Measurements from ENCODE around the gene HRH4.

HRH4 gene

DNA sequence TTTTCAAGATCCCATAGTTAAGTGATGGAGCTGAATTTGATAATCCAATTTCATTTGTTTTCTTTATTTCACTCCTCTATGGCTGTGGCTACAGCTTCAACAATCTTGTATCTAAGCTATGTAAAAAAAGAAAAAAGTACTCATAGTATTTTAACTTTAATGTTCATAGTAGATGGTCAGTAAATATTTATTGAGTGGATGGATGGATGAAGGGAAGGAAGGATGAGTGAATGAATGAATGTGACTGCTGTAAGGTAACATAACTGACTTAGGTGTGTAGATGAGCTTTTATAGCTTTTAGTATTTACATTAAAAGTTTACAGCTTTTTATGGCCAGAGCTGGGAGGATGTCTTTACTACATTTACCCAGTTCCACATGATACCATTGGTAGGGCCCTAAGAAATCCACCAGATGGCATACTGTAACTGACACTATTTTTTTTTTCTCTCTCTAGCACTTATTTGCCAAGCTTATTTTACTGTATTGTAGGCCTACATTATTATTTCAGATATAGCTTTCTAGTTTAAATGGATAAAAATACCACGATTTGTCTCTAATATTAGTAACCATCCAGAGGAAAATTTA is 13.4 kb upstream of the HRH4 start:
- intact Hi-C loops (cut with DNase I; ENCODE audit: low total_unique reads) = no loop called here
- H3K36me3 ChIP-seq = peaks cover 55 to 77% (median 61%) of the 10 kb centered on the region in 3 donors
- TF ChIP-seq, protein P1, sequence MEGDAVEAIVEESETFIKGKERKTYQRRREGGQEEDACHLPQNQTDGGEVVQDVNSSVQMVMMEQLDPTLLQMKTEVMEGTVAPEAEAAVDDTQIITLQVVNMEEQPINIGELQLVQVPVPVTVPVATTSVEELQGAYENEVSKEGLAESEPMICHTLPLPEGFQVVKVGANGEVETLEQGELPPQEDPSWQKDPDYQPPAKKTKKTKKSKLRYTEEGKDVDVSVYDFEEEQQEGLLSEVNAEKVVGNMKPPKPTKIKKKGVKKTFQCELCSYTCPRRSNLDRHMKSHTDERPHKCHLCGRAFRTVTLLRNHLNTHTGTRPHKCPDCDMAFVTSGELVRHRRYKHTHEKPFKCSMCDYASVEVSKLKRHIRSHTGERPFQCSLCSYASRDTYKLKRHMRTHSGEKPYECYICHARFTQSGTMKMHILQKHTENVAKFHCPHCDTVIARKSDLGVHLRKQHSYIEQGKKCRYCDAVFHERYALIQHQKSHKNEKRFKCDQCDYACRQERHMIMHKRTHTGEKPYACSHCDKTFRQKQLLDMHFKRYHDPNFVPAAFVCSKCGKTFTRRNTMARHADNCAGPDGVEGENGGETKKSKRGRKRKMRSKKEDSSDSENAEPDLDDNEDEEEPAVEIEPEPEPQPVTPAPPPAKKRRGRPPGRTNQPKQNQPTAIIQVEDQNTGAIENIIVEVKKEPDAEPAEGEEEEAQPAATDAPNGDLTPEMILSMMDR (IDR thresholded peaks at IDR 0.05) = no peak
- no peak for DNase-seq
- no peak overlapping the region for H3K4me3 ChIP-seq
- no peaks in the 10 kb centered on the region for H3K4me1 ChIP-seq
- no peak overlapping the region for H3K27ac ChIP-seq
- no peaks in the 10 kb centered on the region for H3K9me3 ChIP-seq
- no peaks in the 10 kb centered on the region for H3K27me3 ChIP-seq

DNA sequence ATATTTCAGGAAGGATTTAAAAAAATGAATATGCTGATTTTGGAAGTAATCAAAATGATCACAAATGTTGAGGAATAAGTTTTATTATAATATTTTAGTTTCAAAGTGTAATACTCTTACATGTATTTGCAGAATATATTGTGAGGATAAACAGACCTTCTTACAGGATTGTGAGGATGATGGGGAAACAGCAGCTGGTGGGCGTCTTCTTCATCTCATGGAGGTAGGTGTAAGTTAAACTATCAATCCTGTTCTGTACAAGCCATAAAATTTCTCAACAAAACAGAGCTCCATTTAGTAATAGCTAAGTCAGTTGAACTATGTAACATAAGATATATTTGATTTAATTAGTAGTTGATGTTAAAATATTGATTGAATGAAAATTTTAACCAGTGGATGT is 12.5 kb upstream of the HRH4 start:
- Histone ChIP-seq H3K36me3 (peaks cover 49 to 69% (median 61%) of the 10 kb centered on the region in 3 donors), H3K9me3 (no peaks in the 10 kb centered on the region), H3K27me3 (no peaks in the 10 kb centered on the region), H3K27ac (no peak overlapping the region), H3K4me3 (no peak overlapping the region), H3K4me1 (no peaks in the 10 kb centered on the region)
- intact Hi-C loops (cut with DNase I; ENCODE audit: low total_unique reads) = no loop called here
- TF ChIP-seq, protein P1 (IDR thresholded peaks at IDR 0.05) = no peak
- DNase-seq = no peak

DNA sequence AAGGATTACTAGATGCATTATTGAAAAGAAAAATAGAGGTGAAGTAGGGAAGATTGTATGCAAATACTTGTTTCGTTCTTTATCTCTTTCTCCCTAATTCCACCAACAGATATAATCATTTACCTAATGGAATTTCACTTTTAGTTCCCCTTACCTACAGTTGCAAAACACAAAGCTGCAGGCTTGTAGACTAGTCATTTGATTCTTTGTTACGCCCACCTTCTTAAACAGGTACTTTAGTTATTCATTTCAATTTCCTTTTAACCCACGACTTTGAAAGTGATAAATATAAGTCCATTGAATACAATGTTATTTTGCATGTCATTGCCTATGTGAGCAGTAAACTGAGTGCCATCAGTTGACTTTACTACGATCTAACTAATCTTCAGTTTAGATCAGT is 3.9 kb upstream of the HRH4 start:
- no peaks in the 10 kb centered on the region for H3K27me3 ChIP-seq
- TF ChIP-seq, protein P1 (IDR thresholded peaks at IDR 0.05) = no peak
- no peak overlapping the region for H3K27ac ChIP-seq
- no peaks in the 10 kb centered on the region for H3K9me3 ChIP-seq
- H3K4me1 ChIP-seq = no peaks in the 10 kb centered on the region
- no peak overlapping the region for H3K4me3 ChIP-seq
- DNase-seq = no peak
- intact Hi-C loops (cut with DNase I; ENCODE audit: low total_unique reads) = no loop called here
- H3K36me3 ChIP-seq = peaks cover 3 to 5% (median 4%) of the 10 kb centered on the region in 3 donors

DNA sequence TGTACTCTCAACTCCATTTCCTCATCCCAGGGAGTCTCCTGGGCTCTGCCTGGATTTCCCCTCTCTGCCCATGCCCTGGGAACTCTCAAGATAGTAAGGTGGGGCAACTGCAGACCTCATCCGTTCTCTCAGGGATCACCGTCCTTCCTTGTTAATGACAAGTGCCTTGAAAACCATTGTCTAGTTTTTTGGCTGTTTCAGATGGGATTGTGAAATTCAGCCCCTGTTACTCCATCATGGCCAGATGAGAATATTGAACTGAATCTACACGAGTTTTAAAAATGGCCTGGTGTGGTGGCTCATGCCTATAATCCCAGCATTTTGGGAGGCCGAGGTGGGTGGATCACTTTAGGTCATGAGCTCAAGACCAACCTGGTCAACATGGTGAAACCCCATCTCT is 665 bp upstream of the HRH4 start:
- no peak overlapping the region for H3K4me3 ChIP-seq
- no peaks in the 10 kb centered on the region for H3K27me3 ChIP-seq
- TF ChIP-seq, protein P1 (IDR thresholded peaks at IDR 0.05) = no peak
- no peaks in the 10 kb centered on the region for H3K9me3 ChIP-seq
- H3K27ac ChIP-seq = no peak overlapping the region
- H3K4me1 ChIP-seq = no peaks in the 10 kb centered on the region
- intact Hi-C loops (cut with DNase I; ENCODE audit: low total_unique reads) = no loop called here
- DNase-seq = no peak
- H3K36me3 ChIP-seq = no peaks in the 10 kb centered on the region

DNA sequence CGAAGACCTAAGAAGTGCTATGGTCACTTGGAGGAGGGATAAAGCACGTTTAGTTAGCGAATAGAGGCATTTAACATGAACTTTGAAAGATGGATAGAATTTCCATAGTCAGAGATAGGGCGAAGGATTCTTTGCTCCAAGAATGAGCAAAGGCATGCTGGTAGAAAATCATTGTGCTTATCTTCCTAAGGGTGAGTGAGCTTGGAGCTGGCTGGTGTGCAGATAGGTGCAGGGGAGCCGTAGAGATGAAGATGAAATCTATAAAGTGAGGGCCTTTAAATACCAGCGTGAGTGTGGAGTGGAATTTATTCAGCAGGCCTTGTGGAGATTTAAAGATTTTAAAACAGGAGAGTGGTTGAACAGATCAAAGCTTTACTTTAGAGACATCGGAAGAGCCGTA is 1.6 kb downstream of the HRH4 start:
- Histone ChIP-seq H3K27ac (no peak overlapping the region), H3K9me3 (no peaks in the 10 kb centered on the region), H3K27me3 (no peaks in the 10 kb centered on the region), H3K4me1 (no peaks in the 10 kb centered on the region), H3K36me3 (no peaks in the 10 kb centered on the region), H3K4me3 (no peak overlapping the region)
- DNase-seq = no peak
- intact Hi-C loops (cut with DNase I; ENCODE audit: low total_unique reads) = no loop called here
- TF ChIP-seq, protein P1 (IDR thresholded peaks at IDR 0.05) = no peak
